ENCODE measurements around the gene HSD17B13. TPM values are rescaled to one million over a fixed set of nuclear protein-coding genes. Genes with fewer than 3 reads are reported as not detected.

Gene HSD17B13
- total and polyA plus RNA-seq, 4 experiments from 2014 or later: 0.14 to 0.58 (median 0.35) TPM; not detected in 1

- peaks cover 16% of the 10 kb centered on the region for H3K36me3 ChIP-seq (ENCODE audit: insufficient read depth, low read length)
- no peaks in the 10 kb centered on the region for H3K9me3 ChIP-seq (ENCODE audit: control insufficient read depth in 1 of 2, low read length in 2 of 2)
- H3K27ac ChIP-seq (ENCODE audit: low read depth, low read length): no peak overlapping the region
- Mint-ChIP-seq H3K36me3 (peaks cover 67 to 83% of the 10 kb centered on the region in 2 donors), H3K4me3 (no peak overlapping the region), H3K27me3 (no peaks in the 10 kb centered on the region), H3K4me1 (peaks cover 0 to 2% (median 0%) of the 10 kb centered on the region in 4 donors), H3K27ac (no peak overlapping the region), H3K9me3 (peaks cover 0 to 24% (median 16%) of the 10 kb centered on the region in 8 donors)
- POLR2A ChIA-PET (ENCODE audit: partially characterized antibody): no interaction called here
- CTCF ChIA-PET (ENCODE audit: partially characterized antibody): interaction anchor here (1.1 kb wide), 1 partner anchor 14 kb away, joined by 3 read pairs; no protein-coding TSS in a partner anchor
- DNase-seq: no peak
- no peak overlapping the region for H3K4me3 ChIP-seq (ENCODE audit: low read length in 2 of 2)
- intact Hi-C loops (cut with micrococcal nuclease): no loop called here
- H3K27me3 ChIP-seq (ENCODE audit: insufficient read depth, low read length): no peaks in the 10 kb centered on the region
- no peaks in the 10 kb centered on the region for H3K4me1 ChIP-seq (ENCODE audit: insufficient read depth, low read length)
Observed at GRCh38 chr4:87339440-87339839, 16.8 kb upstream of the HSD17B13 start.

DNA sequence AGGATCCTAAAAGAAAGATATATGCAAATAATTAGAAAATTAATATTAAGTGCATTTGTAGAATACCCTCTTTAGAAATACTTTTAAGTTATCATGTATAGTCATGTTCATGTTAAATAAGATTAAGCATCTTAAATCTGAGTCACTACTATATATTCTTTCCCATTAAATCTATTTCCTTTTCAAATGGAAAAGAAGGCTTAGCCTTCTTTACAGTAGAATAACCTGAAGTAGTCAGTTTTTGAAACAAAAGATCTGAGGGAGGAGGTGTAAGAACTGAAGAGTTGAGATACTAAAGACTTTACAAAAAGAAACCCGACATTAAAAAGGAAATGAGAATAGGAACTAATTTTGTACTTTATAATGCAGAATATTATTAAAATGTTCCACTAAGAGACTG, 14.7 kb upstream of the HSD17B13 start:
- no peak overlapping the region for H3K4me3 Mint-ChIP-seq
- Histone ChIP-seq H3K36me3 (ENCODE audit: insufficient read depth, low read length) (peaks cover 16% of the 10 kb centered on the region), H3K4me1 (ENCODE audit: insufficient read depth, low read length) (no peaks in the 10 kb centered on the region), H3K4me3 (ENCODE audit: low read length in 2 of 2) (no peak overlapping the region), H3K27ac (ENCODE audit: low read depth, low read length) (no peak overlapping the region), H3K9me3 (ENCODE audit: control insufficient read depth in 1 of 2, low read length in 2 of 2) (peaks cover 0 to 10% of the 10 kb centered on the region in 2 donors), H3K27me3 (ENCODE audit: insufficient read depth, low read length) (no peaks in the 10 kb centered on the region)
- POLR2A ChIA-PET (ENCODE audit: partially characterized antibody): no interaction called here
- H3K9me3 Mint-ChIP-seq: peaks cover 5 to 42% (median 34%) of the 10 kb centered on the region in 8 donors
- no peak for DNase-seq
- no peaks in the 10 kb centered on the region for H3K4me1 Mint-ChIP-seq
- peaks cover 64 to 69% of the 10 kb centered on the region in 2 donors for H3K36me3 Mint-ChIP-seq
- H3K27ac Mint-ChIP-seq: no peak overlapping the region
- H3K27me3 Mint-ChIP-seq: no peaks in the 10 kb centered on the region
- CTCF ChIA-PET (ENCODE audit: partially characterized antibody): no interaction called here
- intact Hi-C loops (cut with micrococcal nuclease): no loop called here

DNA sequence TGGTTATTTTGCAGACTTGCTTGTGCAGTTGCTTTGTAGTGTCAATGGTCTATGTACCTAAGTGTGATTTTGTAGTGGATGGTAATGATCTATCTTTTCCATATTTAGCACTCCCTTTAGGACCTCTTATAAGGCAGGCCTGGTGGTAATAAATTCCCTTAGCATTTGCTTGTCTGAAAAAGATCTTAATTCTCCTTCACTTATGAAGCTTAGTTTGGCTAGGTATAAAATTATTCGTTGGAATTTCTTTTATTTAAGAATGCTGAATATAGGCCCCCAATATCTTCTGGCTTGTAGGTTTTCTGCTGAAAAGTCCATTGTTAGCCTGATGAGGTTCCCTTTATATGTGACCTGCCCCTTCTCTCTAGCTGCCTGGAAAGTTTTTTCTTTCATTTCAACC, 10.6 kb upstream of the HSD17B13 start:
- no peaks in the 10 kb centered on the region for H3K4me1 ChIP-seq (ENCODE audit: insufficient read depth, low read length)
- H3K36me3 ChIP-seq (ENCODE audit: insufficient read depth, low read length): peaks cover 4% of the 10 kb centered on the region
- intact Hi-C loops (cut with micrococcal nuclease): no loop called here
- no peak for DNase-seq
- H3K4me3 ChIP-seq (ENCODE audit: low read length in 2 of 2): no peak overlapping the region
- H3K27ac ChIP-seq (ENCODE audit: low read depth, low read length): no peak overlapping the region
- peaks cover 0 to 10% of the 10 kb centered on the region in 2 donors for H3K9me3 ChIP-seq (ENCODE audit: control insufficient read depth in 1 of 2, low read length in 2 of 2)
- H3K27ac Mint-ChIP-seq: no peak overlapping the region
- H3K27me3 ChIP-seq (ENCODE audit: insufficient read depth, low read length): no peaks in the 10 kb centered on the region
- H3K27me3 Mint-ChIP-seq: no peaks in the 10 kb centered on the region
- H3K4me1 Mint-ChIP-seq: no peaks in the 10 kb centered on the region
- H3K4me3 Mint-ChIP-seq: no peak overlapping the region
- CTCF ChIA-PET (ENCODE audit: partially characterized antibody): no interaction called here
- H3K36me3 Mint-ChIP-seq: peaks cover 46 to 51% of the 10 kb centered on the region in 2 donors
- H3K9me3 Mint-ChIP-seq: peaks cover 7 to 77% (median 64%) of the 10 kb centered on the region in 8 donors
- POLR2A ChIA-PET (ENCODE audit: partially characterized antibody): no interaction called here

DNA sequence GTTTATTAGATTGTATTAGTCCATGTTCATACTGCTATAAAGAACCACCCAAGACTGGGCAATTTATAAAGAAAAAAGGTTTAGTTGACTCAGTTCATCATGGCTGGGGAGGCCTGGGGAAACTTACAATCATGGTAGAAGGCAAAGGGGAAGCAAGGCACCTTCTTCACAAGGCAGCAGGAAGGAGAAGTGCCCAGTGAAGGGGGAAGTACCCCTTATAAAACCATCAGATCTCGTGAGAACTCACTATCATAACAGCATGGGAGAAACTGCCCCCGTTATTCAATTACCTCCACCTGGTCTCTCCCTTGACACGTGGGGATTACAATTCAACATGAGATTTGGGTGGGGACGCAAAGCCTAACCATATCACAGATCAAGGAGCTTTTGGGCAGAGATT, 8.1 kb upstream of the HSD17B13 start:
- Histone ChIP-seq H3K4me3 (ENCODE audit: low read length in 2 of 2) (no peak overlapping the region), H3K27me3 (ENCODE audit: insufficient read depth, low read length) (no peaks in the 10 kb centered on the region), H3K27ac (ENCODE audit: low read depth, low read length) (no peak overlapping the region), H3K36me3 (ENCODE audit: insufficient read depth, low read length) (no peaks in the 10 kb centered on the region), H3K4me1 (ENCODE audit: insufficient read depth, low read length) (no peaks in the 10 kb centered on the region), H3K9me3 (ENCODE audit: control insufficient read depth in 1 of 2, low read length in 2 of 2) (peaks cover 0 to 10% of the 10 kb centered on the region in 2 donors)
- intact Hi-C loops (cut with micrococcal nuclease): no loop called here
- no peak overlapping the region for H3K4me3 Mint-ChIP-seq
- no peaks in the 10 kb centered on the region for H3K4me1 Mint-ChIP-seq
- peaks cover 28 to 33% of the 10 kb centered on the region in 2 donors for H3K36me3 Mint-ChIP-seq
- H3K27me3 Mint-ChIP-seq: no peaks in the 10 kb centered on the region
- ChIA-PET POLR2A (ENCODE audit: partially characterized antibody) (no interaction called here), CTCF (ENCODE audit: partially characterized antibody) (no interaction called here)
- DNase-seq: no peak
- no peak overlapping the region for H3K27ac Mint-ChIP-seq
- peaks cover 7 to 76% (median 63%) of the 10 kb centered on the region in 8 donors for H3K9me3 Mint-ChIP-seq

- CTCF ChIA-PET (ENCODE audit: partially characterized antibody): no interaction called here
- H3K4me1 ChIP-seq (ENCODE audit: insufficient read depth, low read length): no peaks in the 10 kb centered on the region
- POLR2A ChIA-PET (ENCODE audit: partially characterized antibody): no interaction called here
- Mint-ChIP-seq H3K36me3 (peaks cover 14 to 15% of the 10 kb centered on the region in 2 donors), H3K4me1 (no peaks in the 10 kb centered on the region), H3K27ac (no peak overlapping the region), H3K4me3 (no peak overlapping the region), H3K9me3 (peaks cover 2 to 46% (median 35%) of the 10 kb centered on the region in 8 donors), H3K27me3 (no peaks in the 10 kb centered on the region)
- H3K36me3 ChIP-seq (ENCODE audit: insufficient read depth, low read length): no peaks in the 10 kb centered on the region
- no peak overlapping the region for H3K27ac ChIP-seq (ENCODE audit: low read depth, low read length)
- no peak overlapping the region for H3K4me3 ChIP-seq (ENCODE audit: low read length in 2 of 2)
- DNase-seq: no peak
- intact Hi-C loops (cut with micrococcal nuclease): no loop called here
- no peaks in the 10 kb centered on the region for H3K27me3 ChIP-seq (ENCODE audit: insufficient read depth, low read length)
- H3K9me3 ChIP-seq (ENCODE audit: control insufficient read depth in 1 of 2, low read length in 2 of 2): no peaks in the 10 kb centered on the region
Observed at GRCh38 chr4:87327136-87327535, 4.5 kb upstream of the HSD17B13 start.

DNA sequence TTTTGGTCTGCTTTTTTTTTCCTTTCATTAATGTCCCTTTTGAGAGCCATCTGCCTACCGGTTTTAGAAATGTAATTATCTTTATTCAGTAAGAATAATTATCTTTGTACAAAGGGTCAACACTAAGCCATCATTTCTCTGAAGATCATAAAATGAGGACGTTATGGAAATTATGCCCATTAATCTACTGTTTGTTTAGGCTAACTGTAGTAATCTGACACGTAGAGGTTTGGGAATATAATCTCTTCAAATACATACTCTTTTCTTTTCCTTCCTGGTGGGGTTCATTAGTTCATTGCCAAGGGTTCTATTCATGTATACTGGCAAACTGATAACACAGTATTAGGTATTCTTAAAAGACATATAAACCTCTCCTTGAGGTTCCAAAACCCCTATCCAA, 3.8 kb upstream of the HSD17B13 start:
- no peaks in the 10 kb centered on the region for H3K27me3 Mint-ChIP-seq
- CTCF ChIA-PET (ENCODE audit: partially characterized antibody): no interaction called here
- no peak for DNase-seq
- peaks cover 9 to 10% of the 10 kb centered on the region in 2 donors for H3K36me3 Mint-ChIP-seq
- H3K27me3 ChIP-seq (ENCODE audit: insufficient read depth, low read length): no peaks in the 10 kb centered on the region
- no peaks in the 10 kb centered on the region for H3K4me1 Mint-ChIP-seq
- intact Hi-C loops (cut with micrococcal nuclease): no loop called here
- H3K9me3 Mint-ChIP-seq: peaks cover 2 to 39% (median 28%) of the 10 kb centered on the region in 8 donors
- H3K4me1 ChIP-seq (ENCODE audit: insufficient read depth, low read length): no peaks in the 10 kb centered on the region
- no peak overlapping the region for H3K4me3 ChIP-seq (ENCODE audit: low read length in 2 of 2)
- no peaks in the 10 kb centered on the region for H3K36me3 ChIP-seq (ENCODE audit: insufficient read depth, low read length)
- no peak overlapping the region for H3K27ac Mint-ChIP-seq
- H3K9me3 ChIP-seq (ENCODE audit: control insufficient read depth in 1 of 2, low read length in 2 of 2): no peaks in the 10 kb centered on the region
- H3K27ac ChIP-seq (ENCODE audit: low read depth, low read length): no peak overlapping the region
- no peak overlapping the region for H3K4me3 Mint-ChIP-seq
- POLR2A ChIA-PET (ENCODE audit: partially characterized antibody): no interaction called here

DNA sequence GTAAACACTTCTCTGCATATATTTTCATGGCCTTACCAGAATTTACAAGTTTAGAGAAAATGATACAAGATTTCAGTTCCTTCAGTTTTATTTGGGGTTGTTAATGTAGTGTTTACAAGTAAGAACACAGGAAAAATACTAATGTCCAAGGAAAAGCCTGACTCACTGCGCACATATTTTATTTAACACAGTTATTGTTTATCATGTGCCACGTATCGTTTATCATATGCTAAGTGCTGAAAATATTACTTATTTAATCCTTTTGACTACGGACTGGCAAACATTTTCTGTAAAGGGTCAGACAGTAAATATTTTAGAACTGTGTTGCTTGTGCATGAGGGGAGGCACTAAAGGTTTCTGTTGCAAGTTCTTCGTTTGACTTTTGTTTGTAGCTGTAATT, 794 bp downstream of the HSD17B13 start:
- H3K4me3 ChIP-seq (ENCODE audit: low read length in 2 of 2): no peak overlapping the region
- H3K27ac ChIP-seq (ENCODE audit: low read depth, low read length): no peak overlapping the region
- ChIA-PET CTCF (ENCODE audit: partially characterized antibody) (no interaction called here), POLR2A (ENCODE audit: partially characterized antibody) (no interaction called here)
- H3K36me3 ChIP-seq (ENCODE audit: insufficient read depth, low read length): no peaks in the 10 kb centered on the region
- peaks cover 0 to 2% (median 0%) of the 10 kb centered on the region in 8 donors for H3K9me3 Mint-ChIP-seq
- H3K27me3 ChIP-seq (ENCODE audit: insufficient read depth, low read length): no peaks in the 10 kb centered on the region
- intact Hi-C loops (cut with micrococcal nuclease): no loop called here
- H3K4me3 Mint-ChIP-seq: no peak overlapping the region
- H3K9me3 ChIP-seq (ENCODE audit: control insufficient read depth in 1 of 2, low read length in 2 of 2): no peaks in the 10 kb centered on the region
- no peaks in the 10 kb centered on the region for H3K4me1 ChIP-seq (ENCODE audit: insufficient read depth, low read length)
- no peak for DNase-seq
- no peaks in the 10 kb centered on the region for H3K4me1 Mint-ChIP-seq
- H3K27me3 Mint-ChIP-seq: no peaks in the 10 kb centered on the region
- H3K27ac Mint-ChIP-seq: peak overlapping the region in 1 of 7 donors; percentile 5
- H3K36me3 Mint-ChIP-seq: peaks cover 0 to 4% of the 10 kb centered on the region in 2 donors

DNA sequence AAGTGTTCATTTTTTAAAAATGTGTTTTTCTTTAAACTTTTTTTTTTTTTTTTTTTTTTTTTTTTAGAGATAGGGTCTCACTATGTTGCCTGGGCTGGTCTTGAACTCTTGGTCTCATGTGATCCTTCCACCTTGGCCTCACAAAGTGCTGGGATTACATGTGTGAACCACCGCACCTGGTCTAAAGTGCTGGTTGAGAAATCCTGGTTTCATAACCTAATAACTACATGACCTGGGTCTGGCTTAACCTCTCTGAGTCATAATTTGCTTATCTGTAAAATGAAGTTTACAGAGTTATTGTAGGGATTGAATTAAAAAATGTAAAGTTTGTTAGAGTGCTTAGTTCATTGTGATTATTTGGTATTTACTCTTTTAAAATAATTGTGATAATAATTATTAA, 5.2 kb downstream of the HSD17B13 start:
- DNase-seq: no peak
- no peaks in the 10 kb centered on the region for H3K4me1 ChIP-seq (ENCODE audit: insufficient read depth, low read length)
- no peaks in the 10 kb centered on the region for H3K27me3 ChIP-seq (ENCODE audit: insufficient read depth, low read length)
- H3K27me3 Mint-ChIP-seq: no peaks in the 10 kb centered on the region
- CTCF ChIA-PET (ENCODE audit: partially characterized antibody): no interaction called here
- no peaks in the 10 kb centered on the region for H3K36me3 ChIP-seq (ENCODE audit: insufficient read depth, low read length)
- H3K9me3 Mint-ChIP-seq: no peaks in the 10 kb centered on the region
- H3K27ac ChIP-seq (ENCODE audit: low read depth, low read length): no peak overlapping the region
- POLR2A ChIA-PET (ENCODE audit: partially characterized antibody): no interaction called here
- H3K4me3 Mint-ChIP-seq: no peak overlapping the region
- no peak overlapping the region for H3K27ac Mint-ChIP-seq
- H3K4me3 ChIP-seq (ENCODE audit: low read length in 2 of 2): no peak overlapping the region
- intact Hi-C loops (cut with micrococcal nuclease): no loop called here
- H3K4me1 Mint-ChIP-seq: no peaks in the 10 kb centered on the region
- no peaks in the 10 kb centered on the region for H3K9me3 ChIP-seq (ENCODE audit: control insufficient read depth in 1 of 2, low read length in 2 of 2)
- H3K36me3 Mint-ChIP-seq: no peaks in the 10 kb centered on the region

Data from CD4-positive, alpha-beta memory T cell (primary cell).